SK-N-SH (cell line): ENCODE results near the gene LMAN2.

Experiments
- JUND ChIP-seq: IDR thresholded peaks from 2 replicates; pipeline ENCODE4 v1.4.0; 2012
- NRF1 ChIP-seq: IDR thresholded peaks from 2 replicates; pipeline ENCODE4 v1.6.1; 2012; ENCODE audit warnings: low read depth, mild to moderate bottlenecking, low read length
- RFX5 ChIP-seq: IDR thresholded peaks from 2 replicates; pipeline ENCODE4 v1.6.1; 2012; ENCODE audit warnings: mild to moderate bottlenecking, improper control_type of control experiment, low read length
- SIN3A ChIP-seq: IDR thresholded peaks from 2 replicates; pipeline ENCODE4 v1.6.1; 2012; ENCODE audit warnings: low read depth, mild to moderate bottlenecking, low read length, moderate library complexity, borderline replicate concordance
- TF ChIP-seq, protein P1 (sequence below): fragments of 200-600 bp; sonication (generic); IDR thresholded peaks from 2 replicates; pipeline ENCODE4 v1.6.1; 2017; ENCODE audit warnings: antibody characterized with exemption, mild to moderate bottlenecking, moderate library complexity
- TF ChIP-seq, protein P2 (sequence below): fragments of 150-350 bp; IDR thresholded peaks from 2 replicates; pipeline ENCODE4 v1.6.1; 2017; ENCODE audit warnings: antibody characterized with exemption, low read length, low read depth, borderline replicate concordance

DNA sequence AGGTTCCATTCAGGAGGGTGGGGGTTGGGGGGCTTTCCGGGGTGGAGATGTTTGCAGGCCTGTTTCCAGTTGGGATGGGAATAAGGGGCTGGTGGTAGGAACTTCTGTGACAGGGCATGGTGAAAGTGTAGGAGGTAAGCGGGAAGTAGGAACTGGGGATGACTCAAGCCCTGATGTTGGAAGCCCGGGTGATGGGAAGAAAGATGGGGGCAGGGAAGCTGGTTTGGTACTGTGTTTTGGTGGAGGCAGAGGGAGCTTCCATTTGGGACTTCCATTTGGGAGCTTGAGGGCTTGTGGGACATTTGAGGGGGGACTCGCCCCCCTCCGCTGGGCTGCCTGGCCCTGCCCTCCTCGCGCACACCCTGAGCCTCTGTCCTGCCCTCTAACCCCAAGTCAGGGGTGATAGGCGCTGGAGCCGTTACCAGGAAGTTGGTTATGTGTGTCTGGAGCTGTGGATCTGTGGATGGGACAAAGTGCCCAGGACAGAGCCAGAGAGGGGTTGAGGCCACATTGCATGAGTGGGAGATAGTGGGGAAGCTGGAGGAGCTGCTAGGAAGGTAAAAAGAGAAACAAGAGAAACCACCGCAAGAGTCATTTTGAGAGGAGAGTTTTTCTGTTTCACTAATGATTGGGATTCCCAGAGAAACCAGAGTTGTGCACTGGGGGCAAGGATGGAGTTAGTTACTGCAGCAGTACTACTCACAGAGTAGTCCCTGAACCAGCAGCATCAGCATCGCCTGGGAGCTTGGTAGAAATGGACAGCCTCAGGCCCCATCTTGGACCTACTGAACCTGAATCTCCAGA, 12.9 kb upstream of the LMAN2 start:
- TF ChIP-seq, protein P1, sequence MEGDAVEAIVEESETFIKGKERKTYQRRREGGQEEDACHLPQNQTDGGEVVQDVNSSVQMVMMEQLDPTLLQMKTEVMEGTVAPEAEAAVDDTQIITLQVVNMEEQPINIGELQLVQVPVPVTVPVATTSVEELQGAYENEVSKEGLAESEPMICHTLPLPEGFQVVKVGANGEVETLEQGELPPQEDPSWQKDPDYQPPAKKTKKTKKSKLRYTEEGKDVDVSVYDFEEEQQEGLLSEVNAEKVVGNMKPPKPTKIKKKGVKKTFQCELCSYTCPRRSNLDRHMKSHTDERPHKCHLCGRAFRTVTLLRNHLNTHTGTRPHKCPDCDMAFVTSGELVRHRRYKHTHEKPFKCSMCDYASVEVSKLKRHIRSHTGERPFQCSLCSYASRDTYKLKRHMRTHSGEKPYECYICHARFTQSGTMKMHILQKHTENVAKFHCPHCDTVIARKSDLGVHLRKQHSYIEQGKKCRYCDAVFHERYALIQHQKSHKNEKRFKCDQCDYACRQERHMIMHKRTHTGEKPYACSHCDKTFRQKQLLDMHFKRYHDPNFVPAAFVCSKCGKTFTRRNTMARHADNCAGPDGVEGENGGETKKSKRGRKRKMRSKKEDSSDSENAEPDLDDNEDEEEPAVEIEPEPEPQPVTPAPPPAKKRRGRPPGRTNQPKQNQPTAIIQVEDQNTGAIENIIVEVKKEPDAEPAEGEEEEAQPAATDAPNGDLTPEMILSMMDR: no peak
- TF ChIP-seq JUND: no peak
- TF ChIP-seq SIN3A: no peak
- no peak for TF ChIP-seq RFX5
- TF ChIP-seq NRF1: no peak
- TF ChIP-seq, protein P2, sequence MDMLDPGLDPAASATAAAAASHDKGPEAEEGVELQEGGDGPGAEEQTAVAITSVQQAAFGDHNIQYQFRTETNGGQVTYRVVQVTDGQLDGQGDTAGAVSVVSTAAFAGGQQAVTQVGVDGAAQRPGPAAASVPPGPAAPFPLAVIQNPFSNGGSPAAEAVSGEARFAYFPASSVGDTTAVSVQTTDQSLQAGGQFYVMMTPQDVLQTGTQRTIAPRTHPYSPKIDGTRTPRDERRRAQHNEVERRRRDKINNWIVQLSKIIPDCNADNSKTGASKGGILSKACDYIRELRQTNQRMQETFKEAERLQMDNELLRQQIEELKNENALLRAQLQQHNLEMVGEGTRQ: no peak
